B cell (primary cell): ENCODE measurements around the gene MX1.

ENCODE experiments used
- CTCF ChIP-seq: fragments of 200-600 bp; IDR thresholded peaks from one replicate; pipeline ENCODE4 v1.8.0; 2022; ENCODE audit warnings: antibody characterized with exemption, mild to moderate bottlenecking
- EZH2 ChIP-seq: IDR thresholded peaks from 2 replicates; pipeline ENCODE4 v1.6.1; 2012; ENCODE audit warnings: borderline replicate concordance, low read depth, mild to moderate bottlenecking, moderate library complexity, low read length; ENCODE audit not compliant: insufficient read depth, poor library complexity, severe bottlenecking

- TF ChIP-seq EZH2 = no peak
- TF ChIP-seq CTCF = no peak
These were observed at the start of gene MX1 for GRCh38 chr21:41425954-41426675.
